GM21529 (cell line): Measurements from ENCODE around the gene RAD50.
"Not testable (repeated sequence)": the region's sequence is repeated elsewhere in the genome, so short reads cannot be mapped to it uniquely, and the experiment has no call there.

ENCODE experiments used
- ATAC-seq: cut with Tn5 transposase; IDR thresholded peaks from one replicate; pipeline ENCODE4 v1.9.1; 2021; ENCODE audit not compliant: unreplicated experiment

RAD50 gene

GRCh38 chr5:132556153-132556762 is 519 bp upstream of the RAD50 start:
- ATAC-seq = no peak

GRCh38 chr5:132557478-132558172 is 848 bp downstream of the RAD50 start:
- ATAC-seq = peak; percentile 48

- ATAC-seq = no peak
Observed at GRCh38 chr5:132559383-132560060, 2.7 kb downstream of the RAD50 start.

GRCh38 chr5:132561601-132562000 is 4.8 kb downstream of the RAD50 start:
- no peak for ATAC-seq

GRCh38 chr5:132564555-132564954 is 7.8 kb downstream of the RAD50 start:
- ATAC-seq = not testable (repeated sequence)

- ATAC-seq = no peak
Observed at GRCh38 chr5:132566657-132567056, 9.9 kb downstream of the RAD50 start.

- ATAC-seq = no peak
Observed at GRCh38 chr5:132576123-132576522, 19.3 kb downstream of the RAD50 start.

GRCh38 chr5:132584560-132584959 is 27.8 kb downstream of the RAD50 start:
- not testable (repeated sequence) for ATAC-seq

- ATAC-seq = no peak
Observed at GRCh38 chr5:132586063-132586462, 29.3 kb downstream of the RAD50 start.

- ATAC-seq = no peak
Observed at GRCh38 chr5:132589467-132589866, 32.7 kb downstream of the RAD50 start.

- ATAC-seq = no peak
Observed at GRCh38 chr5:132591145-132591544, 34.4 kb downstream of the RAD50 start.

- ATAC-seq = no peak
Observed at GRCh38 chr5:132592521-132592920, 35.7 kb downstream of the RAD50 start.

GRCh38 chr5:132594170-132594569 is 37.4 kb downstream of the RAD50 start:
- ATAC-seq = no peak

- no peak for ATAC-seq
Observed at GRCh38 chr5:132595624-132596023, 38.8 kb downstream of the RAD50 start.

- ATAC-seq = no peak
Observed at GRCh38 chr5:132601071-132601728, 44.4 kb downstream of the RAD50 start.

- ATAC-seq = no peak
Observed at GRCh38 chr5:132607095-132607494, 50.3 kb downstream of the RAD50 start.

GRCh38 chr5:132608107-132608506 is 51.3 kb downstream of the RAD50 start:
- no peak for ATAC-seq

GRCh38 chr5:132611965-132612364 is 55.2 kb downstream of the RAD50 start:
- ATAC-seq = no peak

GRCh38 chr5:132612846-132613245 is 56.1 kb downstream of the RAD50 start:
- no peak for ATAC-seq

- ATAC-seq = no peak
Observed at GRCh38 chr5:132621699-132622098, 64.9 kb downstream of the RAD50 start.

GRCh38 chr5:132622608-132623007 is 65.8 kb downstream of the RAD50 start:
- ATAC-seq = no peak

- no peak for ATAC-seq
Observed at GRCh38 chr5:132627470-132627869, 70.7 kb downstream of the RAD50 start.
